MM.1S (cell line): ENCODE data around the gene IRS1.

Experiments used
- EZH2 ChIP-seq: fragments of 300-600 bp; sonication (generic); optimal IDR thresholded peaks from 2 replicates; pipeline ENCODE3; 2017; ENCODE audit warnings: low read depth, mild to moderate bottlenecking, antibody characterized with exemption, low read length, mixed read lengths
- TF ChIP-seq, protein P1 (sequence below): fragments of 300-600 bp; sonication (generic); IDR thresholded peaks from 2 replicates; pipeline ENCODE4 v1.5.1; 2016; ENCODE audit warnings: antibody characterized with exemption, low read length, mixed read lengths

DNA sequence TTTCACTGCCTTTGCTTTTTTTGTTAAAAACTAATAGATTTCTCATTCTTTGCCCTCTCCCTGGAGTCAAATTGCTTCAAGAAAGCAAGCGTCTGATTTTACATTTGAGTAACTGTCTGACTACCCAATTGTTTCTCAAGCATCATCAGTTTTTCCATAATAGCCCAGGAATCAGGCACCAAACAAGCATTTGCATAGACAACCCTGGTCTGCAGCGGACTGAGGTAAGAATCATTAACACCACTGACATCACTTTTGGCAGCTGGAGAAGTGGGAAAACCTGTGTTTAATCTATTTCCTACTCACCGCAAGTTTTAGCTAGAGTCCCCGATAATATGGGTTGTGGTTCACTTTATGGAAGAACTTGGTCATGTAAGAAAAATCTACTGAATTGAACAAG lies 55.7 kb downstream of the IRS1 start:
- TF ChIP-seq, protein P1, sequence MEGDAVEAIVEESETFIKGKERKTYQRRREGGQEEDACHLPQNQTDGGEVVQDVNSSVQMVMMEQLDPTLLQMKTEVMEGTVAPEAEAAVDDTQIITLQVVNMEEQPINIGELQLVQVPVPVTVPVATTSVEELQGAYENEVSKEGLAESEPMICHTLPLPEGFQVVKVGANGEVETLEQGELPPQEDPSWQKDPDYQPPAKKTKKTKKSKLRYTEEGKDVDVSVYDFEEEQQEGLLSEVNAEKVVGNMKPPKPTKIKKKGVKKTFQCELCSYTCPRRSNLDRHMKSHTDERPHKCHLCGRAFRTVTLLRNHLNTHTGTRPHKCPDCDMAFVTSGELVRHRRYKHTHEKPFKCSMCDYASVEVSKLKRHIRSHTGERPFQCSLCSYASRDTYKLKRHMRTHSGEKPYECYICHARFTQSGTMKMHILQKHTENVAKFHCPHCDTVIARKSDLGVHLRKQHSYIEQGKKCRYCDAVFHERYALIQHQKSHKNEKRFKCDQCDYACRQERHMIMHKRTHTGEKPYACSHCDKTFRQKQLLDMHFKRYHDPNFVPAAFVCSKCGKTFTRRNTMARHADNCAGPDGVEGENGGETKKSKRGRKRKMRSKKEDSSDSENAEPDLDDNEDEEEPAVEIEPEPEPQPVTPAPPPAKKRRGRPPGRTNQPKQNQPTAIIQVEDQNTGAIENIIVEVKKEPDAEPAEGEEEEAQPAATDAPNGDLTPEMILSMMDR = no peak
- no peak for TF ChIP-seq EZH2
